Epithelial cell of esophagus (primary cell): Measurements from ENCODE around the gene AMMECR1.

Experiments
- DNase-seq: peaks from one replicate; pipeline ENCODE4 v3.0.0; 2010; ENCODE audit warnings: low read depth
- H3K4me3 ChIP-seq: 2 replicates; pipeline ENCODE4 v1.5.1; 2011; ENCODE audit warnings: mild to moderate bottlenecking, low read length, control low read depth
- TF ChIP-seq, protein P1 (sequence below): IDR thresholded peaks from 2 replicates; pipeline ENCODE4 v1.5.1; 2011; ENCODE audit warnings: low read depth, mild to moderate bottlenecking, low read length, control low read depth, inconsistent platforms; ENCODE audit not compliant: insufficient read depth; ENCODE audit errors: missing control alignments

AMMECR1 gene

DNA sequence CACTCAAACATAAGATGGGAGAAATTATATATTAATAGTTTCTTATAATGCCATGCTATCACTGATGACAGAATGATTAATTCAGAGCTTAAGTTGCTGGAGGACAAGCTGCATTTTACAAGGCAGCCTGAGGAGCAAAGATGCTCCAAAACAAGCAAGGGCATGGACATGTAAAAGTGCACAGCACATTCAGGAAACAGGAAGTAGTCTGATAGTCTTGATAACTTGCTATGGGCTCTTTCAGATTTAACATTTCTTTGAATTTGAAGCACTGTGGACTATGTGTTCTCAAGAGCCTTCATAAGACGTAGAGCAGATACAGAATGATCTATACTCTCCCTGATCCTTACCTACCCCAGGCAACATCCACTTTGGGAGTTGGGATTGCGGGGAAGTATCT lies 50.0 kb downstream of the AMMECR1 start:
- TF ChIP-seq, protein P1, sequence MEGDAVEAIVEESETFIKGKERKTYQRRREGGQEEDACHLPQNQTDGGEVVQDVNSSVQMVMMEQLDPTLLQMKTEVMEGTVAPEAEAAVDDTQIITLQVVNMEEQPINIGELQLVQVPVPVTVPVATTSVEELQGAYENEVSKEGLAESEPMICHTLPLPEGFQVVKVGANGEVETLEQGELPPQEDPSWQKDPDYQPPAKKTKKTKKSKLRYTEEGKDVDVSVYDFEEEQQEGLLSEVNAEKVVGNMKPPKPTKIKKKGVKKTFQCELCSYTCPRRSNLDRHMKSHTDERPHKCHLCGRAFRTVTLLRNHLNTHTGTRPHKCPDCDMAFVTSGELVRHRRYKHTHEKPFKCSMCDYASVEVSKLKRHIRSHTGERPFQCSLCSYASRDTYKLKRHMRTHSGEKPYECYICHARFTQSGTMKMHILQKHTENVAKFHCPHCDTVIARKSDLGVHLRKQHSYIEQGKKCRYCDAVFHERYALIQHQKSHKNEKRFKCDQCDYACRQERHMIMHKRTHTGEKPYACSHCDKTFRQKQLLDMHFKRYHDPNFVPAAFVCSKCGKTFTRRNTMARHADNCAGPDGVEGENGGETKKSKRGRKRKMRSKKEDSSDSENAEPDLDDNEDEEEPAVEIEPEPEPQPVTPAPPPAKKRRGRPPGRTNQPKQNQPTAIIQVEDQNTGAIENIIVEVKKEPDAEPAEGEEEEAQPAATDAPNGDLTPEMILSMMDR, result no peak
- DNase-seq, result no peak
- no peak overlapping the region for H3K4me3 ChIP-seq

DNA sequence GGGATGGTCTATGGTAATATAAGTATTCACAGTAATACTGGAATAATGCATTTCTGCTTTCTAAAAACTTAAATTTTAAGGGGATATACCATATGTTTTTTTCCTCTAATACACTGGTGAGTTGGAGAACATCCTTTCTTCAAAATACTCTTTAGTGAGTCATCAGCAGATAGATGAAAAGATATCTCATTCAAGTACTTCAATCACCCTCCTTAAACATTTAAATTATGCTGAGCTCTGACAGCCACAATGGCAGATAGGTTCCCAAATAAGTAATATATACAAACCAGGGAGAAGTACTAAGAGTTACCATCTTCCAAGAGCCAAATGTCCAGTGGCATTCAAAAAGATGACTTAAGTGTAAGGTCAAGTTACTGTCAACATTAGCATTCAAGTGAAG lies 52.2 kb downstream of the AMMECR1 start:
- DNase-seq, result no peak
- H3K4me3 ChIP-seq, result no peak overlapping the region
- TF ChIP-seq, protein P1, result no peak

DNA sequence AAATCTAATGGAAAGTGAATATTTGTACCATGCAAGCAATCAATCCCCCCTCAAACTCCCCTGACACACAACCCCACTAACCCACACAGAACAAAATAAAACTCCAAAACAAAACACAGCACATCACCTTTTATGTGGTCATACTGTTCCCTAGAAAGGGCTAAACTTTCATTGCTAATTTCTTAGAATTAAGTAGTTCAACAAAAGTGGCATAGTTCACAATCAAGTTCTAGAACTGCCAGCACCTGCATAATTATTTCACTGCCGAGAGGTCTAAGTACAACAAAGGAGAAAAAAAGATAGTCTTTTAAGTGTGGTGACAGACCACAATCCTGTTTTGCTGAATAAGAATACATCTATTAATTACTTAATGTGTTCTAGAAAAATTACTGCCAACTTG lies 58.8 kb downstream of the AMMECR1 start:
- TF ChIP-seq, protein P1, result no peak
- no peak for DNase-seq
- H3K4me3 ChIP-seq, result no peak overlapping the region

DNA sequence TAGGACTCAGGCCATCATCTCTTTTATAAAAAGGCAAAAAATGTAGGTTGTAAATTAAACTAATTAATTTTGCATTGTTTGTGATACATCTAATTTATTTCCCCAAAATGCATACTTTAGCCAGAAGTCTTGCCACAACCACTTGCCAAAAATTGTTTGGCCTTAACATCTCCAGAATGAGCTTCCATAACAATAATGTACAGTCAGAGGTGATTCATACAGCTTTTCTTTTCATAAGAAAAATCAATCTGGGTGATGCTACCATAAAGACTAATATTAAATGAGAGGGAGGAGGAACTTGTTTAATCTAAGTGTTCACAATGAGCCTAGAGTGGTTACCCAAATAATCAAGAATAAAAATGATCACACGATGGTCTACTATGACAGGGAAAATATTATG lies 59.3 kb downstream of the AMMECR1 start:
- peak; percentile 38 for DNase-seq
- TF ChIP-seq, protein P1, result no peak
- H3K4me3 ChIP-seq, result no peak overlapping the region

DNA sequence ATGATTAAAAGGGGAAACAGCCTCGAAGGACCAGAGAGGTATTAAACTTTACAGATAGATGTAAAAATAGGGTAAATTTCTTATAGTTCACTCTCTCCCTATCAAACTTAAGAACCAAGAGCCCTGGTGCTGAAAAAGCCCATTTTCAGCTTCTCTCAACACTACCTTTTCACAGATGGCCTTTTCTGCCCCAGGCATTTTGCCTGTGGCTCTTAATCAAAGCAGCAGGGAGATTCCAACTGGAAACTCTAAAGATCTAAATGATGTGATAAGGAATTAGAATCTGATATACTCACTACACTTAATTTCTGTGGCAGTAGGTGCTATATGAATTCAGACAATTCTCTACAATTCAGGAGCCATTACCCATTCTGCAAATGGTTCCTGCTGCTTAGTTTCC lies 60.0 kb downstream of the AMMECR1 start:
- no peak overlapping the region for H3K4me3 ChIP-seq
- TF ChIP-seq, protein P1, result no peak
- DNase-seq, result no peak

DNA sequence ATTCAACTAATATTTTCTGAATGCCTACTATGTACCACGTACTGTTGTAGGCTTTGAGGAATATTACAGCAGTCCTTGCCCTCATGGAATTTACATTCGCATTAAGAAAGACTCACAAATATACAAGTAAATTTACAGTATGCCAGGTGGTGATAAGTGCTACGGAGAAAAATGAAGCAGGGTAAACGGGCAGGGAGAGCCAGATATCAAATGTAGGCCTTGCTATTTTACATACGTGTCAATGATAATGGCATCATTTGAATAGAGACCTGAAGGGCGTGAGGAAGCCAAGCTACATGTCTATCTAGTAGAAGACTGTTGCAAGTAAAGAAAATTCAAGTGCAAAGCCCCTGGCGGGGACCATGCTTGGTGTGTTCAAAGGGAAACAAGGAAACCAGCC lies 65.2 kb downstream of the AMMECR1 start:
- no peak for DNase-seq
- TF ChIP-seq, protein P1, result no peak
- no peak overlapping the region for H3K4me3 ChIP-seq

DNA sequence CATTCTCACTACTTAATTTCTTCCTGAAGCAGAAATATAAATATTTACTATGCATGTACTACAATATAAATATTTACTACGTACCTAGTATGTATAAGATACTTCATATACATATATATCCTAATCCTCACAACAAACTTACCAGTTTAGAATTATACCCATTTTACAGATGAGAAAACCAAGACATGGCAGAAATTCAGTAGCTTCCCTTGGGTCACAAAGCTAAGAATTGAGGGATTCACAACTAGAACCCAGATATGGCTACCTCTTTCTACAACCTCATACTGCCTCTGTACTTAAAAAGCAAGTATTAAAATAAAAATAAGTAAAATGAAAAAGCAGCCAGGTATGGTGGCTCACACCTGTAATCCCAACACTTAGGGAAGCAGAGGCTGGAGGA lies 65.9 kb downstream of the AMMECR1 start:
- DNase-seq, result no peak
- TF ChIP-seq, protein P1, result no peak
- H3K4me3 ChIP-seq, result no peak overlapping the region
